Measurements from ENCODE around the gene LAMP2.
"Not testable (repeated sequence)": the region's sequence is repeated elsewhere in the genome, so short reads cannot be mapped to it uniquely, and the experiment has no call there.

Gene LAMP2
- total RNA-seq: 35.0 to 85.6 reads per million in 2 donors

- peak; percentile 66 for DNase-seq
Observed at GRCh38 chrX:120468825-120469525, at the start of gene LAMP2. TSS of gene LAMP2 (minus strand) at chrX:120469296. CDS start at chrX:120469169, 127 bp downstream.

- DNase-seq: no peak
Observed at GRCh38 chrX:120517936-120518335, 48.8 kb upstream of the LAMP2 start.

GRCh38 chrX:120514236-120514635 is 45.1 kb upstream of the LAMP2 start:
- no peak for DNase-seq

GRCh38 chrX:120512627-120513026 is 43.5 kb upstream of the LAMP2 start:
- DNase-seq: no peak

GRCh38 chrX:120512222-120512621 is 43.1 kb upstream of the LAMP2 start:
- DNase-seq: no peak

- DNase-seq: no peak
Observed at GRCh38 chrX:120504569-120504968, 35.5 kb upstream of the LAMP2 start.

- DNase-seq: no peak
Observed at GRCh38 chrX:120499301-120500072, 30.4 kb upstream of the LAMP2 start.

- not testable (repeated sequence) for DNase-seq
Observed at GRCh38 chrX:120490119-120490518, 21.0 kb upstream of the LAMP2 start.

- no peak for DNase-seq
Observed at GRCh38 chrX:120486786-120487185, 17.7 kb upstream of the LAMP2 start.

- DNase-seq: peak; percentile 29
Observed at GRCh38 chrX:120485638-120486520, 16.8 kb upstream of the LAMP2 start.

- DNase-seq: no peak
Observed at GRCh38 chrX:120485315-120485637, 16.2 kb upstream of the LAMP2 start.

- no peak for DNase-seq
Observed at GRCh38 chrX:120477453-120477852, 8.4 kb upstream of the LAMP2 start.

- no peak for DNase-seq
Observed at GRCh38 chrX:120476714-120477113, 7.6 kb upstream of the LAMP2 start.

GRCh38 chrX:120475447-120475846 is 6.4 kb upstream of the LAMP2 start:
- DNase-seq: not testable (repeated sequence)

- DNase-seq: no peak
Observed at GRCh38 chrX:120474085-120474484, 5.0 kb upstream of the LAMP2 start.

GRCh38 chrX:120469657-120470056 is 561 bp upstream of the LAMP2 start:
- not testable (repeated sequence) for DNase-seq

GRCh38 chrX:120468479-120468824 is 644 bp downstream of the LAMP2 start:
- no peak for DNase-seq

GRCh38 chrX:120468071-120468470 is 1.0 kb downstream of the LAMP2 start:
- DNase-seq: no peak

- DNase-seq: no peak
Observed at GRCh38 chrX:120464411-120464810, 4.7 kb downstream of the LAMP2 start.

- no peak for DNase-seq
Observed at GRCh38 chrX:120463241-120463640, 5.9 kb downstream of the LAMP2 start.

- no peak for DNase-seq
Observed at GRCh38 chrX:120462370-120462769, 6.7 kb downstream of the LAMP2 start.

- DNase-seq: no peak
Observed at GRCh38 chrX:120459309-120459708, 9.8 kb downstream of the LAMP2 start.

- no peak for DNase-seq
Observed at GRCh38 chrX:120457766-120458180, 11.3 kb downstream of the LAMP2 start.

Data from T-helper 9 cell (primary cell).